ENCODE results near the gene SLC18B1. TPM values are rescaled to one million over a fixed set of nuclear protein-coding genes. Genes with fewer than 3 reads are reported as not detected.

Gene SLC18B1
- total RNA-seq, 6 donors from 2014 or later = 3.6 to 12.0 (median 6.2) TPM

DNA sequence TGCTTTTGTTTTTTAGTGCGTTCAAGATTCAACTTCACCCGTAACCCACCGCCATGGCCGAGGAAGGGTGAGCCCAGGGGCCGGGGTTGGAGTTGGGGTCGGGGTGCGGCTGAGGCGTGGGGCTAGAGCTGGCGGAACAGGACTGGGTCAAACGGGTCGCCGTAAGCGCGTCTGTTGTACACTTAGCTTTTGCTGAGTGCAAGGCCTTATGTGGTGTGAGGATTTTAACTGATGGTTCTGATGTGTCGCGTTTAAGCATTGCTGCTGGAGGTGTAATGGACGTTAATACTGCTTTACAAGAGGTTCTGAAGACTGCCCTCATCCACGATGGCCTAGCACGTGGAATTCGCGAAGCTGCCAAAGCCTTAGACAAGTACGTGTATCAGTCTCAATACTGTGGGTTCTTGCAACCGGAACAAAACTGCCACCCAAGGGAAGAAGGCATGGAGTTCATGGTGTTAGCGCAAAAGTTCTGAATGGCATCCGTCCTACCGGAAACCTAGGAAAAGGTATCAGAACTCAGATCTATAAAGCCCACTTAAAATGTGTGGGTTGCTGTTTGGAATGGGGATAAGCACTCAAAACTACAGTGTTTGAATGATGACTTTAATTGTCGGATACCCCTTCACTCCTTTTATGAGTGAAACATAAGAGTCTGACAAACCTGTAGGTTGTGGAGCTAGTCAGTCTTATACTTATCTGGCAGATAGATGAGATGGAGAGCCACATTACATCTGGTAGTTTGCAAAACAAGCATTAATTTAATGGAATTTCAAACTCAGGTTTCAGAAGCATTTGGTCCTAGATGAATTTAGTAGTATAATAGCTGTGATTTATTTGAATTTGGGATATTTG is 16.5 kb upstream of the SLC18B1 start:
- Histone ChIP-seq H3K36me3 (peaks cover 20 to 45% (median 28%) of the 10 kb centered on the region in 4 donors), H3K4me3 (peak overlapping the region; percentile 83 to 96 (median 88)), H3K4me1 (peaks cover 21 to 58% (median 28%) of the 10 kb centered on the region in 4 donors), H3K9me3 (no peaks in the 10 kb centered on the region), H3K27me3 (no peaks in the 10 kb centered on the region), H3K27ac (peak overlapping the region; percentile 72 to 91 (median 87))
- DNase-seq (no peak), ATAC-seq (ENCODE audit: low FRiP score in 2 of 2) (peak; percentile 1 to 4)
- TF ChIP-seq POLR2A (IDR thresholded peaks at IDR 0.05) = no peak
- TF ChIP-seq POLR2AphosphoS5 (IDR thresholded peaks at IDR 0.05) = no peak
- TF ChIP-seq EP300 (IDR thresholded peaks at IDR 0.05) = no peak
- TF ChIP-seq, protein P1, sequence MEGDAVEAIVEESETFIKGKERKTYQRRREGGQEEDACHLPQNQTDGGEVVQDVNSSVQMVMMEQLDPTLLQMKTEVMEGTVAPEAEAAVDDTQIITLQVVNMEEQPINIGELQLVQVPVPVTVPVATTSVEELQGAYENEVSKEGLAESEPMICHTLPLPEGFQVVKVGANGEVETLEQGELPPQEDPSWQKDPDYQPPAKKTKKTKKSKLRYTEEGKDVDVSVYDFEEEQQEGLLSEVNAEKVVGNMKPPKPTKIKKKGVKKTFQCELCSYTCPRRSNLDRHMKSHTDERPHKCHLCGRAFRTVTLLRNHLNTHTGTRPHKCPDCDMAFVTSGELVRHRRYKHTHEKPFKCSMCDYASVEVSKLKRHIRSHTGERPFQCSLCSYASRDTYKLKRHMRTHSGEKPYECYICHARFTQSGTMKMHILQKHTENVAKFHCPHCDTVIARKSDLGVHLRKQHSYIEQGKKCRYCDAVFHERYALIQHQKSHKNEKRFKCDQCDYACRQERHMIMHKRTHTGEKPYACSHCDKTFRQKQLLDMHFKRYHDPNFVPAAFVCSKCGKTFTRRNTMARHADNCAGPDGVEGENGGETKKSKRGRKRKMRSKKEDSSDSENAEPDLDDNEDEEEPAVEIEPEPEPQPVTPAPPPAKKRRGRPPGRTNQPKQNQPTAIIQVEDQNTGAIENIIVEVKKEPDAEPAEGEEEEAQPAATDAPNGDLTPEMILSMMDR (IDR thresholded peaks at IDR 0.05) = no peak
- WGBS, 2 donors = 1 to 3% methylated on average over 12 to 27 of the region's 27 CpGs

DNA sequence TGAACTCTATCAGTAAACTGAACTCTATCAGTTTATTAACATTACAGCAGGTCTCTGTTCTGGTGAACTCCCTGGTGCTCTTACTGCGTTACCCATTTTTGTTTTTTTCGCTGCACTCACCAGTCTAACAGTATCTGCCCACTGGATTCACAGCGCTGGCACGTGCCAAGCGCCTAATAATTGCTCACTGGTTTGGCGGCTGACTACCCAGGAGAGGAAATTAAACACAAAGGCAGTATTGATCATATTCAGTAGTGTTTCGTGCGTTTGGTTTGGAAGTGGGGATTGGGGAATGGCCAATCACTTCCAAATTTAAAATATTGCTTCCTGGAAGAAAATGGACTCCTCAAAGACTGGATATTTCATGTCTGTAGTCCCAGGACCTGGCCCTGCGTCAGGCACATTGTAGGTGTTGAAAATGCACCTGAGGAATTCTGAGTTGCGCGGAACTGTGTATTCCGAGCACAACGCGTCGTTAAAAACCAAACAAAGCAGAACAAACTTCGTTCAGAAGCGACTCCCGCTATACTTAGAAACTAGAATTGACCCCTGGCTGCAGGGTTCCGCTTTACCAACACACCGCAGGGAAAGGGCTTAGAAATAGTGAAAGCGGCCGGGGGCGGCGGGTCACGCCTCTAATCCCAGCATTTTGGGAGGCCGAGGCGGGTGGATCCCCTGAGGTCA is 14.9 kb upstream of the SLC18B1 start:
- DNase-seq (peak; percentile 56 to 72), ATAC-seq (ENCODE audit: low FRiP score in 2 of 2) (peak; percentile 3 to 41)
- TF ChIP-seq, protein P1 (IDR thresholded peaks at IDR 0.05) = no peak
- peak in 1 of 4 donors; percentile 41 for TF ChIP-seq POLR2A (IDR thresholded peaks at IDR 0.05)
- Histone ChIP-seq H3K27me3 (no peaks in the 10 kb centered on the region), H3K36me3 (peaks cover 20 to 29% (median 23%) of the 10 kb centered on the region in 4 donors), H3K4me1 (peaks cover 21 to 53% (median 27%) of the 10 kb centered on the region in 4 donors), H3K4me3 (peak overlapping the region; percentile 83 to 95 (median 88)), H3K27ac (peak overlapping the region; percentile 89 to 94 (median 90)), H3K9me3 (no peaks in the 10 kb centered on the region)
- WGBS, 2 donors = 0% methylated on average over 25 to 27 of the region's 27 CpGs

DNA sequence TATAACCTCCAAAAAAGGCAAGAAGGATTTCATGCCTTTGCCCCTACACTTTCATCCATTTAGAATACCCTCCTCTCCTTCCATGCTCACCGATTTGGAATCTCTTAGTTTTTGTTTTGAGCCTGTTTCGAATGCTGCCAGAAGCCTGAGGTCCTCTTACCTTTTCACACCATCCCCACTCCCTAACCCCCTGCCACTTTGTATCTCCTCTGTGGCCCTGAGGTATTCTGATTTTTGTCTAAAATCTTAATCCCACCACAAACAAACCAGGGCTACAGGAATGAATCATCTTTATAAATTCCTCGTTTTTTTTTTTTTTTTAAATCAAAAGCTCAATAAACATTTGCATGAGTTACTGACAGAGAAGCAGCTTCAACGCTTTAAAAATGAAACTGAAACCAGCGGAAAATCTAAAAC is 14.3 kb upstream of the SLC18B1 start:
- H3K4me3 ChIP-seq = peak overlapping the region; percentile 83 to 95 (median 88)
- peak overlapping the region; percentile 89 to 94 (median 90) for H3K27ac ChIP-seq
- DNase-seq (no peak), ATAC-seq (ENCODE audit: low FRiP score in 2 of 2) (no peak)
- no peak for TF ChIP-seq POLR2AphosphoS5 (IDR thresholded peaks at IDR 0.05)
- no peak for TF ChIP-seq POLR2A (IDR thresholded peaks at IDR 0.05)
- TF ChIP-seq, protein P1 (IDR thresholded peaks at IDR 0.05) = no peak
- no peak for TF ChIP-seq EP300 (IDR thresholded peaks at IDR 0.05)
- no peaks in the 10 kb centered on the region for H3K9me3 ChIP-seq
- H3K27me3 ChIP-seq = no peaks in the 10 kb centered on the region
- WGBS, 2 donors = 2 to 3% methylated on average over 5 of the region's 5 CpGs
- H3K4me1 ChIP-seq = peaks cover 18 to 48% (median 26%) of the 10 kb centered on the region in 4 donors
- H3K36me3 ChIP-seq = peaks cover 15 to 23% (median 18%) of the 10 kb centered on the region in 4 donors

DNA sequence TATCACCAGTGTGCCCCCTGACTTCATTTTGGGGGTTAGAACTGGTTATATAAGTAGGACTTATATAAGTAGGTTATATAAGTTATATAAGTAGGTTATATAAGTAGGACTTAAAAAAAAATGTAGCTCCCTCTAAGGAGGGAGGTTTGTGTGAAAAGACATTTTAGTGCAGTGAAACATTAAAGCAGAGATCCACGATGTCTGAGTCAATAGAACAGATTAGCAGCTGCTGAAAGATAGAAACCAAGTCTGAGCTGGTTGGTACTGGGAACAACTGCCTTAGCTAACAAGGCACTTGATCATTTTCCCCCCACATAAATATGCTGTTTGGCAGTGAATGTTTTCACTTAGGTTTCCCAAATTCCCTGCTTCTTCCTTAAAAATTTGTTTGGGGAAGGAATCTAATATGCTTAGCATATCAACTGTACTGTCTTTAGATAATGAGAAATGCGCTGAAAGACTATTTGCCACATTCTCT is 13.9 kb upstream of the SLC18B1 start:
- Histone ChIP-seq H3K4me1 (peaks cover 18 to 44% (median 25%) of the 10 kb centered on the region in 4 donors), H3K27ac (peak overlapping the region; percentile 89 to 94 (median 90)), H3K36me3 (peaks cover 10 to 18% (median 13%) of the 10 kb centered on the region in 4 donors), H3K4me3 (peak overlapping the region in 3 of 4 donors; percentile 83 to 94 (median 83)), H3K9me3 (no peaks in the 10 kb centered on the region), H3K27me3 (no peaks in the 10 kb centered on the region)
- DNase-seq = no peak
- no peak for ATAC-seq (ENCODE audit: low FRiP score in 2 of 2)
- 23 to 24% methylated on average over 2 of the region's 2 CpGs for WGBS, 2 donors
- TF ChIP-seq, protein P1 (IDR thresholded peaks at IDR 0.05) = no peak
- TF ChIP-seq POLR2A (IDR thresholded peaks at IDR 0.05) (no peak), POLR2AphosphoS5 (IDR thresholded peaks at IDR 0.05) (no peak), EP300 (IDR thresholded peaks at IDR 0.05) (no peak)
